GM23338 (cell line): ENCODE data around the gene KIAA1671. TPM values are rescaled to one million over a fixed set of nuclear protein-coding genes. Genes with fewer than 3 reads are reported as not detected.

Experiments used
- ATAC-seq: fragments of 200-7000 bp; cut with Tn5 transposase; 3 replicates; pipeline ENCODE4 v1.9.1; 2020
- DNase-seq: peaks from one replicate; pipeline ENCODE4 v3.0.0-alpha.2; 2015; ENCODE audit warnings: low spot score
- H2AFZ ChIP-seq: fragments of 200-600 bp; sonication (generic); 2 replicates; pipeline ENCODE4 v1.8.0; 2016; ENCODE audit warnings: antibody characterized with exemption, mild to moderate bottlenecking, moderate library complexity
- H3F3A ChIP-seq: fragments of 200-600 bp; sonication (generic); replicated peaks from 2 replicates; pipeline ENCODE4 v1.8.0; 2017; ENCODE audit warnings: antibody characterized with exemption, mixed run types, low read depth
- H3K27ac ChIP-seq: fragments of 200-600 bp; sonication (generic); 2 replicates; pipeline ENCODE4 v1.6.1; 2016; ENCODE audit warnings: low read depth
- H3K27me3 ChIP-seq: fragments of 200-600 bp; sonication (generic); 2 replicates; pipeline ENCODE4 v1.8.0; 2016; ENCODE audit warnings: mild to moderate bottlenecking, mixed run types, moderate library complexity; ENCODE audit not compliant: insufficient read depth
- H3K36me3 ChIP-seq: fragments of 200-600 bp; sonication (generic); 2 replicates; pipeline ENCODE4 v1.8.0; 2016; ENCODE audit warnings: mild to moderate bottlenecking; ENCODE audit not compliant: insufficient read depth
- H3K4me1 ChIP-seq: fragments of 200-600 bp; sonication (generic); 2 replicates; pipeline ENCODE4 v1.8.0; 2016; ENCODE audit warnings: mild to moderate bottlenecking, moderate library complexity; ENCODE audit not compliant: insufficient read depth
- H3K4me2 ChIP-seq: fragments of 200-600 bp; sonication (generic); 2 replicates; pipeline ENCODE4 v1.7.1; 2017; ENCODE audit warnings: mixed run types
- H3K4me3 ChIP-seq: fragments of 200-600 bp; sonication (generic); 2 replicates; pipeline ENCODE4 v1.6.1; 2016; ENCODE audit warnings: mixed run types
- H3K79me2 ChIP-seq: fragments of 200-600 bp; sonication (generic); replicated peaks from 2 replicates; pipeline ENCODE4 v1.8.0; 2017; ENCODE audit warnings: mild to moderate bottlenecking; ENCODE audit not compliant: insufficient read depth
- H3K9me2 ChIP-seq: fragments of 200-600 bp; sonication (generic); 2 replicates; pipeline ENCODE4 v1.8.0; 2017; ENCODE audit not compliant: insufficient read depth
- H4K20me1 ChIP-seq: fragments of 200-600 bp; sonication (generic); replicated peaks from 2 replicates; pipeline ENCODE4 v1.8.0; 2017; ENCODE audit warnings: mild to moderate bottlenecking; ENCODE audit not compliant: insufficient read depth
- H3K27ac Mint-ChIP-seq: 2 replicates; pipeline ENCODE4 v1.8.0; 2020; ENCODE audit warnings: inconsistent platforms, mild to moderate bottlenecking, moderate library complexity, mixed read lengths
- H3K27me3 Mint-ChIP-seq: 3 replicates; pipeline ENCODE4 v1.8.0; 2022; ENCODE audit warnings: low read depth, mild to moderate bottlenecking, moderate library complexity, mixed read lengths, inconsistent platforms; ENCODE audit not compliant: insufficient read depth, poor library complexity
- H3K36me3 Mint-ChIP-seq: 3 replicates; pipeline ENCODE4 v1.8.0; 2021; ENCODE audit warnings: low read depth, mild to moderate bottlenecking, inconsistent platforms, moderate library complexity, mixed read lengths
- H3K4me1 Mint-ChIP-seq: 3 replicates; pipeline ENCODE4 v1.8.0; 2020; ENCODE audit warnings: mild to moderate bottlenecking, inconsistent platforms, mixed read lengths
- H3K4me3 Mint-ChIP-seq: 3 replicates; pipeline ENCODE4 v1.8.0; 2021; ENCODE audit warnings: moderate library complexity, mild to moderate bottlenecking, inconsistent platforms, mixed read lengths
- H3K9me3 Mint-ChIP-seq: 3 replicates; pipeline ENCODE4 v1.8.0; 2020; ENCODE audit warnings: moderate library complexity, mild to moderate bottlenecking, inconsistent platforms, mixed read lengths
- CREB1 ChIP-seq: fragments of 250-450 bp; sonication (Bioruptor Pico); IDR thresholded peaks from 2 replicates; pipeline ENCODE4 v1.5.0; 2020; ENCODE audit warnings: low read depth, mild to moderate bottlenecking, moderate library complexity
- ETS1 ChIP-seq: IDR thresholded peaks from 2 replicates; pipeline ENCODE4 v1.6.1; 2016; ENCODE audit warnings: antibody characterized with exemption
- EZH2phosphoT487 ChIP-seq: fragments of 200-600 bp; sonication (generic); IDR thresholded peaks from one replicate; pipeline ENCODE4 v1.8.1; 2018; ENCODE audit warnings: antibody characterized with exemption; ENCODE audit not compliant: unreplicated experiment
- JUNB ChIP-seq: IDR thresholded peaks from one replicate; pipeline ENCODE4 v1.6.1; 2016; ENCODE audit warnings: antibody characterized with exemption; ENCODE audit not compliant: unreplicated experiment
- NANOG ChIP-seq: IDR thresholded peaks from 2 replicates; pipeline ENCODE4 v1.6.1; 2016; ENCODE audit warnings: antibody characterized with exemption, borderline replicate concordance
- POLR2AphosphoS5 ChIP-seq: IDR thresholded peaks from 2 replicates; pipeline ENCODE4 v1.6.1; 2016; ENCODE audit warnings: antibody characterized with exemption, low read depth
- REST ChIP-seq: IDR thresholded peaks from one replicate; pipeline ENCODE4 v1.6.1; 2018; ENCODE audit warnings: antibody characterized with exemption; ENCODE audit not compliant: unreplicated experiment
- STAT1 ChIP-seq: IDR thresholded peaks from one replicate; pipeline ENCODE4 v1.6.1; 2016; ENCODE audit warnings: antibody characterized with exemption; ENCODE audit not compliant: unreplicated experiment
- ZNF114 ChIP-seq: fragments of 250-450 bp; sonication (Bioruptor Pico); IDR thresholded peaks from 2 replicates; pipeline ENCODE4 v1.5.0; 2020; ENCODE audit warnings: mild to moderate bottlenecking, moderate library complexity
- ZNF331 ChIP-seq: fragments of 250-450 bp; sonication (Bioruptor Pico); IDR thresholded peaks from 2 replicates; pipeline ENCODE4 v1.5.0; 2020; ENCODE audit warnings: low read depth, mild to moderate bottlenecking, moderate library complexity
- ZNF462 ChIP-seq: fragments of 250-450 bp; sonication (Bioruptor Pico); IDR thresholded peaks from 2 replicates; pipeline ENCODE4 v1.5.0; 2020; ENCODE audit warnings: mild to moderate bottlenecking, moderate library complexity
- polyA plus RNA-seq: library from polyadenylated mRNA; unstranded; fragments of >200 nt; fragmentation: Nextera tagmentation; extraction: Ambion mirVana; gene quantifications from 2 replicates; pipeline ENCODE4 v1.2.1, GENCODE V29; 2016
- total RNA-seq: library from RNA; depleted of rRNA; stranded (reverse); fragments of >200 nt; shearing (Covaris generic); gene quantifications from 2 replicates; pipeline ENCODE4 v1.2.3, GENCODE V29; 2014

The KIAA1671 gene
- total and polyA plus RNA-seq, 2 experiments from 2014 or later: 6.1 to 27.2 TPM

- Mint-ChIP-seq H3K4me3 (no peak overlapping the region), H3K27me3 (peaks cover 3% of the 10 kb centered on the region), H3K9me3 (peaks cover 2% of the 10 kb centered on the region; the same call in 2 of the 3 replicates), H3K36me3 (peaks cover 25% of the 10 kb centered on the region), H3K27ac (no peak overlapping the region), H3K4me1 (peaks cover 4% of the 10 kb centered on the region; the same call in 2 of the 3 replicates)
- Histone ChIP-seq H3K27me3 (no peaks in the 10 kb centered on the region), H3K79me2 (no peaks in the 10 kb centered on the region), H3F3A (peaks cover 2% of the 10 kb centered on the region; the same call in 1 of the 2 replicates), H3K36me3 (peaks cover 5% of the 10 kb centered on the region; the same call in 1 of the 2 replicates), H2AFZ (no peak overlapping the region), H3K4me1 (no peaks in the 10 kb centered on the region), H3K27ac (0 out of 2 replicates have a peak overlapping the region, but pooled peaks have one; percentile 20), H3K4me3 (no peak overlapping the region), H4K20me1 (no peaks in the 10 kb centered on the region), H3K9me2 (no peaks in the 10 kb centered on the region), H3K4me2 (no peak overlapping the region)
- ATAC-seq (no peak), DNase-seq (no peak)
- TF ChIP-seq ZNF114 (CRISPR knock-in tag) (no peak), JUNB (no peak), EZH2phosphoT487 (no peak), POLR2AphosphoS5 (no peak), ETS1 (no peak)
These were observed 92.6 kb downstream of the KIAA1671 start for GRCh38 chr22:25045159-25045558.

GRCh38 chr22:25048071-25048470 lies 95.6 kb downstream of the KIAA1671 start:
- Mint-ChIP-seq H3K27ac (no peak overlapping the region; the same call in 1 of the 2 replicates), H3K4me1 (peaks cover 4% of the 10 kb centered on the region; the same call in 2 of the 3 replicates)
- no peak for ATAC-seq
- TF ChIP-seq ZNF462 (CRISPR knock-in tag) (no peak), EZH2phosphoT487 (no peak), NANOG (no peak), CREB1 (no peak), REST (no peak), STAT1 (no peak), ZNF331 (CRISPR knock-in tag) (no peak), POLR2AphosphoS5 (no peak)

More at GRCh38 chr22:25048071-25048470, 95.6 kb downstream of the KIAA1671 start:
- H3K4me3 ChIP-seq: no peak overlapping the region
- H3K79me2 ChIP-seq: no peaks in the 10 kb centered on the region
- H3K4me1 ChIP-seq: no peaks in the 10 kb centered on the region
- H3K4me3 Mint-ChIP-seq: no peak overlapping the region
- 0 out of 2 replicates have a peak, but pooled peaks cover 9% of the 10 kb centered on the region for H3K36me3 ChIP-seq
- peaks cover 32% of the 10 kb centered on the region for H3K36me3 Mint-ChIP-seq
- H2AFZ ChIP-seq: no peak overlapping the region
- no peak overlapping the region for H3K4me2 ChIP-seq
- H3K9me3 Mint-ChIP-seq: peaks cover 17% of the 10 kb centered on the region
- H3K27me3 ChIP-seq: no peaks in the 10 kb centered on the region
- no peak for DNase-seq
- H3K27me3 Mint-ChIP-seq: peaks cover 8% of the 10 kb centered on the region
- H4K20me1 ChIP-seq: no peaks in the 10 kb centered on the region
- peaks cover 2% of the 10 kb centered on the region; the same call in 1 of the 2 replicates for H3F3A ChIP-seq
- H3K27ac ChIP-seq: peak overlapping the region; percentile 61; the same call in 1 of the 2 replicates
- no peaks in the 10 kb centered on the region for H3K9me2 ChIP-seq
